IPS-18a (cell line): ENCODE results near the gene TELO2.

ENCODE experiments used
- H3K27ac ChIP-seq: one replicate; pipeline ENCODE4 v1.5.1; 2013; ENCODE audit warnings: low read length
- H3K27me3 ChIP-seq: one replicate; pipeline ENCODE4 v1.6.1; 2013; ENCODE audit warnings: mild to moderate bottlenecking, low read length; ENCODE audit not compliant: control insufficient read depth, insufficient read depth
- H3K36me3 ChIP-seq: one replicate; pipeline ENCODE4 v1.6.1; 2013; ENCODE audit warnings: low read depth, low read length; ENCODE audit not compliant: control insufficient read depth
- H3K4me1 ChIP-seq: one replicate; pipeline ENCODE4 v1.6.1; 2013; ENCODE audit warnings: low read depth, low read length; ENCODE audit not compliant: control insufficient read depth
- H3K4me3 ChIP-seq: one replicate; pipeline ENCODE4 v1.5.1; 2013; ENCODE audit warnings: low read length
- H3K9ac ChIP-seq: one replicate; pipeline ENCODE4 v1.6.1; 2013; ENCODE audit warnings: mild to moderate bottlenecking, low read length, moderate library complexity
- H3K9me3 ChIP-seq: one replicate; pipeline ENCODE4 v1.6.1; 2013; ENCODE audit warnings: low read depth, low read length; ENCODE audit not compliant: control insufficient read depth

TELO2 gene

DNA sequence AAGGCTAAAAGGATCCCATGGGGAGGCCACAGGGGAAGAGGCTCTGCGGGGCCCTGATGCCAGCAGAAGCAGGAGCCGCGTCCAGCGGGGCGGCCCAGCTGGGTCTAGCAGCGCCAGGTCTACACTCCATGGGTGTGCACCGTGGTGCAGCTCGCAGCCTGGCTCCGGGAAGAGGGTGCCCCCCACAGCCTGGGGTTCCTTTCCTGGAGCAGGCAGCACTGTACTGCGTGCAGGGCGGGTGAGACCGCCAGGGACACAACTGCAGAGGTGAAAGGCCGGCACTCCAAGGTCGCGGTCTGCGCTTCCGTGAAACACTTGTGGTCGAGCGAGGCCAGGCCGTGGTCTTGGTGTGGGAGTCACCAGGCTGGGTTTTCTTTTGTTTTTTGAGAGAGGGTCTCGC, 42.3 kb upstream of the TELO2 start:
- H3K4me1 ChIP-seq, result no peaks in the 10 kb centered on the region
- H3K27ac ChIP-seq, result no peak overlapping the region

DNA sequence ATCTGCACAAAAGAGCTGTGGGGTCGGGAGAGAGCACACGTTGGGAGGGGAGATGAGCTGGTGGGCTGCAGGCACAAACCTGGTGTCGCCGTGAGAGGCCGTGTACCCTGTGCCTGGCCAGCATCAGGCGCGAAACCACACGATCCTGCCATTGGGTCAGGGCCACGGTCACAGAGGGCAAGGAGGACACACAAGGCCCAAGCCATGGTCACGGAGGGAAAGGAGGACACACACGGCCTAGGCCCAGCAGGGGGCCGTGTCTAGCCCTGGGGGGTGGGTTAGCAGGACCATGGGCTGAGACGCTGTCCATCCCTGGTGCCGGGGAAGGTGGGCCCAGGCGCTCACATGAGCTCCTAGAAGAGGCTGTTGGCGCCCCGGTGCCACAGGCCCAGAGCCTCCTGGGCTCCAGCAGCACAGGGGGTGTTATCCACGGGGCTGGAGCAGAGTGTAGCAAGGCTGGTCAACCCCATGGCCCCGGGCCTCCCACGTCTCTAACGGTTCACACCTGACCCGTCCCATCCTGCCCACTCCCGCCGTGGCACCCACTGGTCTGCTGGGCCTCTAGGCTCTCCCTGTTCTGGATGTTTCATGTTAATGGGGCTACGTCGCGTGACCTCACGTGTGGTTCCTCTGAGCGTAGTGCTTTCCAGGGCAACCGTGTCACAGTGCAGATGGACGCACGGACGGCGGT, 41.3 kb upstream of the TELO2 start:
- H3K36me3 ChIP-seq, result peaks cover 34% of the 10 kb centered on the region

More for the DNA sequence above, 42.3 kb upstream of the TELO2 start:
- Histone ChIP-seq H3K27me3 (no peaks in the 10 kb centered on the region), H3K36me3 (peaks cover 34% of the 10 kb centered on the region), H3K9me3 (no peaks in the 10 kb centered on the region), H3K9ac (no peak overlapping the region), H3K4me3 (no peak overlapping the region)

DNA sequence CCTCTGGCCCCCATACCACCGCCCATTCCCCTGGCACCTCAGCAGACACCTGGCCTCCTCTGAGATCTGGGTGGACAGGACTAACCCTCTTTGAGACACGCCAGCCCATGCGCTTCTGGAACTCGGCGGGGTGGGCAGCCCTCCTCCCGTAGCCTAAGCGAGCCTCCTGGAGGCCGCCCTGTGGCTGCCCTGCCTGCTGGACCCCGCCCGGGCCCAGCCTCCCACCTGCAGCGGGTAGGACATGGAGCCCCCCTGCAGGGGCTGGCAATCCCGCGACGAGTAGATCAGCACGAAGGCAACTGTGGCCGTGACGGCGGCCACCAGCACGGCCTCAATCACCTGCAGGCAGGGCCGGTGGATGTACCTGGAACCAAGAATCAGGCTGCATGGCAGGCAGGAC, 40.6 kb upstream of the TELO2 start:
- H3K27me3 ChIP-seq, result no peaks in the 10 kb centered on the region
- no peak overlapping the region for H3K9ac ChIP-seq
- no peak overlapping the region for H3K4me3 ChIP-seq
- H3K36me3 ChIP-seq, result peaks cover 34% of the 10 kb centered on the region
- H3K27ac ChIP-seq, result no peak overlapping the region
- no peaks in the 10 kb centered on the region for H3K9me3 ChIP-seq
- no peaks in the 10 kb centered on the region for H3K4me1 ChIP-seq

More for the DNA sequence above, 41.3 kb upstream of the TELO2 start:
- no peaks in the 10 kb centered on the region for H3K27me3 ChIP-seq
- no peaks in the 10 kb centered on the region for H3K9me3 ChIP-seq
- no peak overlapping the region for H3K9ac ChIP-seq
- H3K4me3 ChIP-seq, result no peak overlapping the region
- no peak overlapping the region for H3K27ac ChIP-seq
- H3K4me1 ChIP-seq, result no peaks in the 10 kb centered on the region

DNA sequence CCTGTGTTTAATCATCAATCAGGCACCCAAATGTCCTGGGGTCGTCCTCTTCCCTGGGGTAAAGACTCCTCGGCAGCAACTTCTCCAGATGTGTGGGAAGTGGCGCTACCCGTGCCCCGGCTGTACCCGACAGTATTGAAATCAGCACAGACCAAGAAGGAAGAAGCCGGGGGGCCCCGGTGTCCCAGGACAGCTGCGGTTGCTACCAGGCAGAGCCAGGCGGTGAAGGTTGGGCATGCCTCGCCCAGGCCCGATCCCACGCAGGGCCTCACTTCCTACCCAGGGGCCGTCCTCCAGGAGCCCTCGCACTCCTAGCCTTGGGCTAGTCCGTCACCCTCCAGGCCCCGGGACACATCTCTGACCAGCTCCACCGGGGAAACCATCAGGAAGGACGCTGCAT, 39.8 kb upstream of the TELO2 start:
- no peak overlapping the region for H3K9ac ChIP-seq
- no peaks in the 10 kb centered on the region for H3K9me3 ChIP-seq
- H3K36me3 ChIP-seq, result peaks cover 32% of the 10 kb centered on the region
- H3K27ac ChIP-seq, result no peak overlapping the region
- no peaks in the 10 kb centered on the region for H3K4me1 ChIP-seq
- H3K27me3 ChIP-seq, result no peaks in the 10 kb centered on the region
- no peak overlapping the region for H3K4me3 ChIP-seq

DNA sequence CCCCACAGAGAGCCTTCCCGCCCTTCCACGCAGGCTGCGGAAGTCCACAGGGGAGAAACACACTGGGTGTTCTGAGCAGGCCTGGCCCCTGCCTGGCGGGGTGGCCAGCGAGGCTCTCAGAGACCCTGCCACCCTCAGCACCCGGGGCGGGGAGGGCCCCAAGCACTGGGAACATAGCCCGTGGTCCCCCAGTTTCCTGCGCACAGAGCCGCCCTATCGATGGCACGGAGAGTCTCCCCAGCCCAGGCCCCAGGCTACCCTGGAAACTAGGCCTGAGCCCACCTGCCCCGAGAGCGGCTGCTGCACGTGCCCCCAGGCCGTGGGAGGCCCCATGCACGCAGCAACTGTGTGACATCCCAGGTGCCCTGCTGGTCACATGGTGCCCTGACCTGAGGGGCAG, 38.6 kb upstream of the TELO2 start:
- Histone ChIP-seq H3K4me1 (no peaks in the 10 kb centered on the region), H3K36me3 (peaks cover 24% of the 10 kb centered on the region)

DNA sequence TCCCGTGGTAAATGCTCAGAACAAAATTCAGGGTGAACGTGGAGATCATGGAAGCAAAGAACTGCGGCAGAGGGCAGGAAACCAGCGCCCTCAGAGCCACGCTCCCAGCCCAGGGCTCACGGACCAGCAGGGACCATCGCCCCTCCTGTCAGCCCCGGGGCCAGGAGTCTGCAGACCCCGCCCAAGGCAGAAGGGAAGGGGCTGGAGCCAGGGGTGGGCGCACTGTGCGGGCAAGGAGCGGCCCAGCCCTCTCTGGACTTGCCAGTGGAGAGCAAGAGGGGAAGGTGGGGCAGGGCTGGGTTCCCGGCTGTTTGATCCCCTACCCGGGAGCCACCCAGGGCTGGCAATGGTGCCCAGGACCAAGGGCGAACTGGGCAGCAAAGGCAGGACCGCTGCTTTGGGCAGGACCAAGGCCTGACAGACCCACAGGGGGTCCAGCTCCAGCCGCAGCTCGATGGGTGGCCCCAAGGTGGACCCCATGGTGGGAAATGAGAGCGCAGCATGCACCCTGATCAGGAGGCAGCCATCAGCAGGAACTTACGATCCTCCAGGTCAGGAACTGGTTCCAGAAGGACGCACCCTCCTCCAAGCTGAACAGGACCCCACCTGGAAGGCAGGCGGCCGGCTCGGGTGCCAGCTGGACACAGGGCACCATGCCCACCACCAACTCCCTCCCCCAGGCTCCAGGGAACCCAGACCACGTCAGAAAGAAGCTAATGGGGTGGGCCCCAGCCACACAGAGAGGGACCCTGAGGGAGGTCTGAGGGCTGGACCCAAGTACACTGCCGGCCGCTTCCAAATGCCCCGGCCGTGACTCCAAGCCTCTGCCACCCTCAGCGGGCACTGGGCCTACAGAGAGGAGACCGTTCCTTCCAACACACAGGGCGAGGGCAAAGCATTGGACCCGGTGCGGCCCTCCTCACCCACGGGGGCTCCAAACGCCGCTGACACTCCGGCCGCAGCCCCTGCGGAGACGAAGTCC, 37.7 kb upstream of the TELO2 start:
- H3K27ac ChIP-seq, result no peak overlapping the region
- H3K36me3 ChIP-seq, result peaks cover 29% of the 10 kb centered on the region
- no peaks in the 10 kb centered on the region for H3K9me3 ChIP-seq
- H3K4me3 ChIP-seq, result no peak overlapping the region
- H3K27me3 ChIP-seq, result no peaks in the 10 kb centered on the region
- no peaks in the 10 kb centered on the region for H3K4me1 ChIP-seq
- H3K9ac ChIP-seq, result no peak overlapping the region

More for the DNA sequence above, 38.6 kb upstream of the TELO2 start:
- H3K4me3 ChIP-seq, result no peak overlapping the region
- no peak overlapping the region for H3K27ac ChIP-seq
- no peaks in the 10 kb centered on the region for H3K27me3 ChIP-seq
- H3K9ac ChIP-seq, result no peak overlapping the region
- no peaks in the 10 kb centered on the region for H3K9me3 ChIP-seq

DNA sequence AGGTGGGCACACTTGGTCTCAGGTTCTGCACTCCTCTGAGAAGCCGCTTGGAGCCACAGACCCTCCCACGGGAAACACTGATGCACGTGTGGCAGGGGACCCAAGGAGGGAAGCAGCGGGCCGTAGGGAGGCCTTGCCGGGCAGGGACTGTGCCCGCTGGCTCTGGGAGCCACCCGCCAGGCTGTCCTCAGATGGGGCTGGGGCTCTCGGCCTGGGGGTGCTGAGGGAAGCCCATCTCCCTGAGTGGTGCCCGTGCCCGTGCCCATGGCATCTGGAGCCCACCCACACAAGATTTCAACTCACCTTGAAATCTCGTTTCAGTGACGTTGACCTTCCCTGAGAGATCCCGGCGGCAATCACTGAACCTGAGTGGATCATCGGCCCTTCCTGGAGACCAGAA, 36.2 kb upstream of the TELO2 start:
- Histone ChIP-seq H3K4me1 (no peaks in the 10 kb centered on the region), H3K4me3 (no peak overlapping the region), H3K36me3 (peaks cover 29% of the 10 kb centered on the region), H3K9ac (no peak overlapping the region), H3K9me3 (no peaks in the 10 kb centered on the region), H3K27me3 (no peaks in the 10 kb centered on the region), H3K27ac (no peak overlapping the region)

DNA sequence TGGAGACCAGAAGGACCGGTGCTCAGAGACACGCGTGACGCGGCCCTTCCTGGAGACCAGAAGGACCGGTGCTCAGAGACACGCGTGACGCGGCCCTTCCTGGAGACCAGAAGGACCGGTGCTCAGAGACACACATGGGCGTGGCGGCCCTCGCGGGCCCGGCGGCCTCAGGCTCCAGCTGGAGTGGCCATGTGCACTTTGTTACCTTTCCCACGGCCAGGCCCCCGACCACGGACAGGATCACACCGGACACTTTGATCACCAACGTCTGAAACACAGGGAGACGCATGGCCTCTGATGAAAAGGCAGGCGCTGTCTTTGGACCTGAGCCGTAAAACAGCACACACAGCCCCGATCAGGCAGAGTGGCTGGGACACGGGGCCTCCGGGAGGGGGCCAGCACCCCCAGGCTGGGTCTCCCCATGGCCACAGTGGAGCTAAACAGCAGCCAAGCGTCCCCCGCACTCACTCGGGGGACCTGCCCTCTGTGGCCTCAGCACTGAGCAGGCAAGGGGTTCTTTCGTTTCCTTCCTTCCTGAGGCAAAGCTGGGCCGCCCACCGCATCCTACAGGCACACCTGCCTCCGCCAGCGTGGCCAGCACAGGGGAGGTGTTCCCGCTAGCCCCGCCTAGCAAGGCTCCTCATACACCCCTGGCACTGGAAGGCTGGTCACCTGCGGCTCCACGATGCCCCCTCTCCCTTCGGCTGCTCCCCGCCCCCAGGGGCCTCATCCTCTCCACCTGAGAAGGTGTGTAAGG, 35.5 kb upstream of the TELO2 start:
- H3K36me3 ChIP-seq, result peaks cover 29% of the 10 kb centered on the region
- H3K4me1 ChIP-seq, result no peaks in the 10 kb centered on the region
- no peak overlapping the region for H3K27ac ChIP-seq
- H3K4me3 ChIP-seq, result no peak overlapping the region
- no peak overlapping the region for H3K9ac ChIP-seq
- H3K9me3 ChIP-seq, result no peaks in the 10 kb centered on the region
- no peaks in the 10 kb centered on the region for H3K27me3 ChIP-seq

DNA sequence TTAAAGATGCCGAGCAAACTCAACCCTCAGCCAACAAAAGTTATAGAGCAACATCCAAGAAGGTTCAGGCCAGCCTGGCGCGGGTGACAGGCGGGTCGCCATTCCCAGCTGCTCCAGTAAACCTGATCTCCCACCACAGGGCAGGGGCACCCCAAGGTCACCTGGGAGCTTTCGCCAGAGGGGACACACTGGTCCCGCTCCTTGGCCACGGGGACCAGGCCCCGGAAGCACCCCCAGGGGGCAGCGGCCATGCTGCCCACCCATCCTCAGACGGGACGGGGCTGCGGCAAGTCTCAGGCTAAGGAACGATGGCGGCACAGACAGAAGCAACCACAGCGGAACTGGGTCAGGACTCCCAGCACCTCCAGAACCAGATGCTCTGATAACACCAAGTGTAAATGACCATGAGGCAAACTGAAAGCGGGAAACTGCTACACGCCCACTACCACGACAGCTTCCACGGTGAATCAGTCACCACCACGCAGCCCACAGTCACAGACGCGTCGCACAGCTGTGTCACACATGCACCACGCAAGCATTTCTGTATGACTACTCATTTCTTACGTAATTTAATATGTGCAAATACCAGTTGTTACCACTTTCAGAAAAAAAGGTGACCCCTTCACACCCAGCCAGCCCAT, 34.7 kb upstream of the TELO2 start:
- Histone ChIP-seq H3K9ac (no peak overlapping the region), H3K36me3 (peaks cover 26% of the 10 kb centered on the region), H3K27ac (no peak overlapping the region), H3K27me3 (no peaks in the 10 kb centered on the region), H3K4me1 (no peaks in the 10 kb centered on the region), H3K4me3 (no peak overlapping the region), H3K9me3 (no peaks in the 10 kb centered on the region)

DNA sequence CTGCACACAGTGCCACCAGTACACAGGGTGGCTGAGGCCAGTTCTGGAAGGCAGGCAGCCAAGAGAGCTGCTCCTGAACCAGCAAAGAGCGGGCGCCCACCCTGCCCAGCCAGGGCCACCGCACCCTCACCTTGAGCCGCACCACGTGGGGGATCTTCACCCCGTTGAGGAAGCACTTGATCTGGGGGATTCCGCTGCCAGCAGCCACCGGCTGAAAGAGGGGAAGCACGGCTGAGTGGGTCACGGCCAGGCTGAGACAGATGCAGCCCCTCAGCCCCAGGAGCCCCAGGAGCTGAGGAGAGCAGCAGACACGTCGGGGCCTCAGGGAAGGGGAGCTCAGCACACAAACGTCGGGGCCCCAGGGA, 34.2 kb upstream of the TELO2 start:
- Histone ChIP-seq H3K4me3 (no peak overlapping the region), H3K36me3 (peaks cover 23% of the 10 kb centered on the region), H3K9me3 (no peaks in the 10 kb centered on the region), H3K9ac (no peak overlapping the region), H3K27ac (no peak overlapping the region), H3K27me3 (no peaks in the 10 kb centered on the region), H3K4me1 (no peaks in the 10 kb centered on the region)

DNA sequence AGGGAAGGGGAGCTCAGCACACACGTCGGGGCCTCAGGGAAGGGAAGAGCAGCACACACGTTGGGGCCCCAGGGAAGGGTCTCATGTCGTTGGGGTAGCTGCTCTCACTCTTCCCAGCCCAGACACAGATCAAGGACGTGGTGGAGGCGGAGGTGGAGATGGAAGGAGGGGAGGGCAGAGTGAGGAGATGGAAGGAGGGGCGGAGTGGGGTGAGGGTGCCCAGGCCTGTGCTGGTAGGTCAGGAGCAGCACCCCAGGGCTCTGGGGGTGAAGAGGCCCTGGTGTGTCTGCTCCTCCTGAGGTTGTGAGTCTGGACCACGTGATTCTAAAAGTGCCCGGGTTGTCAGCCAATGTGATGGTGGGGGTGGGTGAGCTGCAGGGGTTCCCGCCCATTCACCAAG, 33.2 kb upstream of the TELO2 start:
- no peak overlapping the region for H3K27ac ChIP-seq
- H3K4me1 ChIP-seq, result no peaks in the 10 kb centered on the region
- H3K9me3 ChIP-seq, result no peaks in the 10 kb centered on the region
- no peak overlapping the region for H3K9ac ChIP-seq
- peaks cover 16% of the 10 kb centered on the region for H3K36me3 ChIP-seq
- H3K4me3 ChIP-seq, result no peak overlapping the region
- no peaks in the 10 kb centered on the region for H3K27me3 ChIP-seq
